HG02884 (cell line): ENCODE results near the gene HS6ST2.
"Not testable (repeated sequence)": the region's sequence is repeated elsewhere in the genome, so short reads cannot be mapped to it uniquely, and the experiment has no call there.

Source experiments
- ATAC-seq: cut with Tn5 transposase; IDR thresholded peaks from one replicate; pipeline ENCODE4 v1.9.1; 2021; ENCODE audit warnings: mild to moderate bottlenecking, moderate library complexity; ENCODE audit not compliant: unreplicated experiment

HS6ST2 gene

DNA sequence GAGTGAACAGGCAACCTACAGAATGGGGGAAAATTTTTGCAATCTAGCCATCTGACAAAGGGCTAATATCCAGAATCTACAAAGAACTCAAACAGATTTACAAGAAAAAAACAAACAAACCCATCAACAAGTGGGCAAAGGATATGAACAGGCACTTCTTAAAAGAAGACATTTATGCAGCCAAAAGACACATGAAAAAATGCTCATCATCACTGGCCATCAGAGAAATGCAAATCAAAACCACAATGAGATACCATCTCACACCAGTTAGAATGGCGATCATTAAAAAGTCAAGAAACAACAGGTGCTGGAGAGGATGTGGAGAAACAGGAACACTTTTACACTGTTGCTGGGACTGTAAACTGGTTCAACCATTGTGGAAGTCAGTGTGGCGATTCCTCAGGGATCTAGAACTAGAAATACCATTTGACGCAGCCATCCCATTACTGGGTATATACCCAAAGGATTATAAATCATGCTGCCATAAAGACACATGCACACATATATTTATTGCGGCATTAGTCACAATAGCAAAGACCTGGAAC is 13.3 kb downstream of the HS6ST2 start:
- ATAC-seq = not testable (repeated sequence)

GRCh38 chrX:132940727-132941327 is 17.6 kb downstream of the HS6ST2 start:
- no peak for ATAC-seq

GRCh38 chrX:132933170-132933569 is 25.3 kb downstream of the HS6ST2 start:
- no peak for ATAC-seq

DNA sequence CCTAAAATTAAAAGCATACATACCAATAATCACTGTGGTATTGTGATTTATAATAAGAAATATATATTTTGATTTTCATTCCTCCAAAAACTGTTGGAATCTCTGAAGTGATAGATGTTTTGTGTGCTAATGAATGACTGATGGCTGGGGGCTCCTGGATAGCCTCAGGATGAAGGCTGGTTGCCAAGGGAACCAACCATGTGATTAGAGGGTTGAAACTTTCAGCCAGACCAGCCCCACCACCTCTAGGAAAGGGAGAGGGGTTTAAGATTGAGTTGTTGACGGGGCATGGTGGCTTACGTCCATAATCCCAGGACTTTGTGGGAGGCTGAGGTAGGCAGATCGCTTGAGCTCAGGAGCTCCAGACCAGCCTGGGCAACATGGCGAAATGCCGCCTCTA is 34.0 kb downstream of the HS6ST2 start:
- no peak for ATAC-seq

DNA sequence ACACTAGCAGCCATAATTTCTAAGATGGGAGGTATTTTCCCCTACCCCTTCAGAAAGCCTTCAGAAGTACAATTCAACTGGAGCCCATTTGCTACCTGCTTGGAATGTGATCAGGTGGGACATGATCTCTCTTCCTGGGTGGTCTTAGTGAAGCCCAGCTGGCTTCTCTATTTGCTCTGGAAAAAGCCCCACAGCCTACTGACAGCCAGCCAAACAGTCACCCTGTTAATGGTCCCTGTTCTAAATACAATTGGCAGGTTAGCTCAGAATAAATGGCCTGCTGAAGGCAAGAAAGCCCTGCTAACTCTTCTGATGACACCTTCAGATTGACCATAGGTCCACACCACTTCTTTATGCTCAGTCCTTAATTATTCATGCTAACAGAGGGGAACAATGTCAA is 39.9 kb downstream of the HS6ST2 start:
- ATAC-seq = no peak

GRCh38 chrX:132916349-132916748 is 42.1 kb downstream of the HS6ST2 start:
- ATAC-seq = no peak

DNA sequence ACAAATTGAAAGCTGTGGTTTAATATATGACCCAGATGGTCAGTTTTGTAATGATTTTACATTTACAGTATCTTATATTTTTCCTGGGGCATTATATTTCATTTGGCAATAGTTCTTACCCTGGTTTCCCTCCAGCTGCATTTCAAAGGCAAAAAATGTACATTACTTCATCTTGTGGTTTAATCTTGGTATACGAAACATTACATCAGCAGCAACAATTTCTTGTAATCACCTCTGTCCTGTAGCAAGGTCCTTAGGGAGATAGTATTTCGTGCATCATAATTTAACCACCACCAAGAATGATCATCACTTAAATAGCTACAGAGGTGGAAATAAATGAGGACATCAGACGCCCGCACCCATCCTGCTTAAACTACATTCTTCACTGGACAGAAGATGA is 48.8 kb downstream of the HS6ST2 start:
- ATAC-seq = no peak

GRCh38 chrX:132908891-132909290 is 49.5 kb downstream of the HS6ST2 start:
- ATAC-seq = no peak

DNA sequence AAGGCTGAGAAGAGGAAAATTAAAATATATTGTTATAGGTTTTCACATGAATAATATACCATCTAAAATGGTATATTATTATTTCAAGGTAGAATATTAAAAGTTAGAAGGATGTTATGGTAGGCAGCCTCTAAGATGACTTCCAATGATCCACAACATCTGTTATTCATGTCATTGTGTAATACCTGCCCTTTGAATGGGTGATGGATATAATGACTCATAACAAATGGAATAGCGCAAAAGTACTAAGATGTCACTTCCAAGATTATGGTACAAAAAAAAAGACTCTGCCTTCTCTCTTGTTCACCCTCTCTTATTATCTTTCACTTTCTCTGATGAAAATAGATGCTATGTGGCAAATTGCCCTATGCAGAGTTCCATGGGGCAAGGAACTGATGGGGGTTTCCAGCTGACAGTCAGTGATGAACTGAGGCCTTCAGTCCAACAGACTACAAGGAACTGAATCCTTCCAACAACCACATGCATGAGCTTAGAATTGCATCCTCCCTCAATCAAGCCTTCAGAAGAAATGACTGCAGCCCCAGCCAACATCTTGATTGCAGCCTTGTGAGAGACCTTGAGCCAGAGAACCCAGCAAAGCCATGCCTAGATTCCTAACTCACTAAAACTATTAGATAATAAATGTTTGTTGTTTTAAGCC is 57.7 kb downstream of the HS6ST2 start:
- ATAC-seq = no peak

- no peak for ATAC-seq
Measured at GRCh38 chrX:132887569-132887968, 70.9 kb downstream of the HS6ST2 start.

DNA sequence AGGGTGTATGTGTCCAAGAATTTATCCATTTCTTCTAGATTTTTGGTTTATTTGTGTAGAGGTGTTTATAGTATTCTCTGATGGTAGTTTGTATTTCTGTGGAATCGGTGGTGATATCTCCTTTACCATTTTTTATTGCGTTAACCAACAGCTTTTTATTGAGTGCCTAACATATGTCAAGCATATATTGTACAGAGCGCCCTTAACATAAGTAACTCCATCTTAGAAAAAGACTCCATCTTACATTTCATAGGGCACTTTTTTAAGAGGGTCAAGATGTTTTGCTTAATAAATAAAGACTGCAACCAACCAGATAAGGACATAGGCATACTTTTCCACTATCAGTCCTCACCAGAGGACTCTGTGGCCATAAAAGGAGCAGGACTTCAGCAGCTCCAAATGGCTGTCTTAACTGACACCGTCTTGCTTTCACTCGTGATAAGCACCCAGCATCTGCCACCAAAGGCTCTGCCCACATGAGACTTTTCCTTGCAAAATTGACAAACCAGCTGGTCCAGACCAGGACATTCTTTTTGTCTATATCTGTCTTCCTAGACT is 75.0 kb downstream of the HS6ST2 start:
- ATAC-seq = no peak

GRCh38 chrX:132880753-132881152 is 77.7 kb downstream of the HS6ST2 start:
- ATAC-seq = not testable (repeated sequence)

- no peak for ATAC-seq
Measured at GRCh38 chrX:132877954-132878536, 80.4 kb downstream of the HS6ST2 start.

GRCh38 chrX:132876523-132877338 is 81.7 kb downstream of the HS6ST2 start:
- ATAC-seq = no peak

- ATAC-seq = no peak
Measured at GRCh38 chrX:132875650-132876522, 82.5 kb downstream of the HS6ST2 start.

- no peak for ATAC-seq
Measured at GRCh38 chrX:132862562-132862961, 95.9 kb downstream of the HS6ST2 start.

- no peak for ATAC-seq
Measured at GRCh38 chrX:132861076-132861475, 97.4 kb downstream of the HS6ST2 start.

DNA sequence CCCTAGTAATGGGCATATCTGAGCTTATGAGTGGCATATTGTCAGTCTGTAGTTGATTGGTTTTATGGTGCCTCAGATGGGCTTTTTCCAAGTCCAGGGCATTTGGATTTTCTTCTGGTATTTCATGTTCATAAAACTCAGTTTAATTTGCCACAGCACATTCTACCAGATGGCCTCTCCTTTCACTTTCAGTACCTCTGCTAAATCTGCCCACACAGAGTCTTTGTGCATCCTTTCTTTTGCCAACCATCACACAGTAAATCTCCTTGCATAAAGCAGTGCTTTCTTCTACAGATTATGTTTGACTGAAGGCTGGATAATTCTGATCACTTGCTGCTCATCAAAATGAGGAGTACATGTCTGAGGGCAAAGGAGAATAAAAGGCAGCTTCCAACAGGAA is 98.2 kb downstream of the HS6ST2 start:
- no peak for ATAC-seq

- ATAC-seq = no peak
Measured at GRCh38 chrX:132858018-132858417, 100.4 kb downstream of the HS6ST2 start.

DNA sequence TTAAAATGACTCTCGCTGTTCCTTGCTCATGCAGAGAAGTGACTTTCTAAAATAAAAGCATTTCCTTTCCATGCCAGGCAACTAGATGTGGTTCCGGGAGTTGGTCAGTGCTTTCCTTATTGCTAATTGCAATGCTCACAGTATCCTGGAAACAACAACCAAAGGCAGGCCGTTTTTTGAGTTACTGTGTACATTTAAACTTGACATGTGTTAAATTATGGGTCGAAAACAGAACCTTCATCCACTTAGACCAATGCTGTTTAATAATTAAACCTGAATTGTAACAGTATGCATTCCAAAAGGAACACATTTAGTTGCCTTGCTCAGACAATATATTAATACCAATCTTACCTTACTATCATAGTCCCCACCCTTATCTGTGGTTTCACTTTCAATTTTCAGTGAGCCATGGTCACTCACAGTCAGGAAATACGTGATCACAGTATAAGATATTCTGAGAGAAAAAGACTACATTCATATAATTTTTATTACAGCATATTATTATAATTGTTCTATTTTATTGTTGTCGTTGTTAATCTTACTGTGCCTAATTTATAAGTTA is 102.6 kb downstream of the HS6ST2 start:
- ATAC-seq = no peak
